SW480 (cell line): Measurements from ENCODE around the gene RHOBTB3.

Experiments
- DNase-seq: peaks from one replicate; pipeline ENCODE4 v3.0.0-alpha.2; 2016; ENCODE audit warnings: low spot score

Gene RHOBTB3

DNA sequence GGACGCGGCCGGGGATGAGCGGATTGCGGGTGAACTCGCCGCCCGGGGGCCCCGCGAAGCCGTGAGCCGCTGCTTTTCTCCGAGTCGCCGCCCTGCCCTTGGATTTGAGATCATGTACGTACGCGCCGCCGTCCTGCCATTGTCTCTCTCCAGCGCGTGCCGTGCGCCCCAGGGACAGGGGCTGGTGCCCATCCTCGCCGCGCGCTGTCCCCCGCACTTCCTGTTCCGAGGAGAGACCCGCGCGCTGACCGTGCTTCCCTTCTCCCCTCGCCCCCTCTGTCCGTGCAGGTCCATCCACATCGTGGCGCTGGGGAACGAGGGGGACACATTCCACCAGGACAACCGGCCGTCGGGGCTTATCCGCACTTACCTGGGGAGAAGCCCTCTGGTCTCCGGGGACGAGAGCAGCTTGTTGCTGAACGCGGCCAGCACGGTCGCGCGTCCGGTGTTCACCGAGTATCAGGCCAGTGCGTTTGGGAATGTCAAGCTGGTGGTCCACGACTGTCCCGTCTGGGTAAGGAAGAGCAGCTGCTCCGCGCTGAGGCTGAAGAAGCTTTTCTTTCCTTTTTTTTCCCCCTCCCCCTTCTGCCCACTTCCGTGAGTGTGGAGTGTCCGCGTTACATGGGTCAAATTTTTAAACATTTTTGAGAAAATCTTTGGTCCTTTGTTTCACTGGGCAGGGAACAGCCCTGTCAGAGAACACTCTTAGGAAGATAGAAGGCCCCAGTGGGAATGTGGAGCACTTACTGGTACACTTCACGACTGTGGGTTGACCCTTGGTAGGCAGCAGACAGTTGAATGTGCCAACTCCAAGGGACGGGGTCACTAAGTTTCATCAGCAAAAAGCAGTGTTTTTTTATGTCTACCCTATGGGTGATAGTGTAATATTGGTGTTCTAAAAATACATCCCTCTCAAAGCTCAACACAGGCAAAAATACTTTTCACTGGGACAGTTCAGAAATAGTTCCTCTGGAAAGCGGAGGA is 727 bp downstream of the RHOBTB3 start:
- DNase-seq = peak; percentile 70

DNA sequence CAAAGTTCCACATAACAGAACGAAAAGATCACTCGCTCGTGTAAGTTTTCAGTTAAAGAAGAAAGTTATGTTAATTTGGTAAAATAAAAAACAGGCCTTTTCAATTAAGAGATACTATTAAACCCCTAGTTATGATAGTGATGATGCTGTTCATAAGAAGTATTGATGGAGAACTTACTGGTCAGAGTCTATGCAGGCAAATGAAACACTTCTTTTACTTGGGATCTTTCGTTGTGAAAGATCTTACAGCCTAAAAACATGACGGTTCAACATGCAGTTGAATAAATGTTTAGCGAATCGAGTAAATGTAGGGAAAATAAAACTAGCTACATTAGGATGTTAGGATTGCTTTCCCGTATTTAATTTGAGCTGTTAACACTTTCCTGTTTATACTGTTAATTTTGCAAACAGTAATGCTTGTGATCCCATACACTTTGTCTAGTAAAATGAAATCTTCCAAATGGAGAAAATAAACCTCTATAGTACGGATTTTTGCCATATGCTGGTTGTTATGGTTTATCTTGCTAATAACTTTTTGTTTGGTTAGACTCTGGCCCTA is 2.0 kb downstream of the RHOBTB3 start:
- DNase-seq = no peak

- no peak for DNase-seq
These were observed 3.1 kb downstream of the RHOBTB3 start for GRCh38 chr5:95734187-95734586.

DNA sequence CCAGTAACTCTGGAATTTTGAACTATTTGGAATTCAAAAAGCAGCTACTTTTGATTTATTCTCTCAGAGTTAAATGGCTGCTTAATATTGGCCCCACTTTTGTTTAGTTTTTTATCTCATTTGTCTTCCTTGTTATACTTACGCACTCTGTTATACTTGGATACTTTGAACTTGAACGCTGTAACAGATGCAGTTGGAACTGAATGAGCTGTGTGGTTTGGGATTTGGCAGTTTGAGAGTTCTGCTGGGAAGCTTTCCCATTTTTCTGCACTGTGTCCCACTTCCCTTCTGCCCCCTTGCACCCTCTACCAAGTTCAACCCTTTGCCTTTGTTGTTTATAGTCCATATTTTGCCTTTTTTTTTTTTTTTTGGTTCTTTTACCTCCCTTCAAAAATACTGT is 3.8 kb downstream of the RHOBTB3 start:
- no peak for DNase-seq

GRCh38 chr5:95735406-95735805 is 4.3 kb downstream of the RHOBTB3 start:
- no peak for DNase-seq

DNA sequence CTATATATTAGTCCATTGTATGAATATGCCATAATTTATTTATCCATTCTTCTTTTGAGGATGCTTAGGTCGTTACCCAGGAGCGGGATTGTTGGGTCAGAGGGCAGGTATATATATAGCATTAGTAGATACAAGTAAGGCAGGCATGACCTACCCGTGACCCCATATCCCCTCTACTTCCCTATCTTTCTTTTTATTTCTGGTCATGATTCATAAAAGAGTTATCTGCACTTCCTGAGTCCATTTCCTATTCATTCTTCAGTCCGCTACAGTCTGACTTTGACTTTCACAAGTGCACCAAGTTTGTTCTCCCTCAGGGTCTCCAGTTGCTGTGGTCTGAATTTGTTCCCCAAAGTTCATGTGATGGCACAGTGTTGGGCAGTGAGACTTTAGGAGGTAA is 6.9 kb downstream of the RHOBTB3 start:
- no peak for DNase-seq

GRCh38 chr5:95738834-95739233 is 7.7 kb downstream of the RHOBTB3 start:
- DNase-seq = no peak

GRCh38 chr5:95739857-95740256 is 8.7 kb downstream of the RHOBTB3 start:
- no peak for DNase-seq

GRCh38 chr5:95741458-95741857 is 10.3 kb downstream of the RHOBTB3 start:
- no peak for DNase-seq

DNA sequence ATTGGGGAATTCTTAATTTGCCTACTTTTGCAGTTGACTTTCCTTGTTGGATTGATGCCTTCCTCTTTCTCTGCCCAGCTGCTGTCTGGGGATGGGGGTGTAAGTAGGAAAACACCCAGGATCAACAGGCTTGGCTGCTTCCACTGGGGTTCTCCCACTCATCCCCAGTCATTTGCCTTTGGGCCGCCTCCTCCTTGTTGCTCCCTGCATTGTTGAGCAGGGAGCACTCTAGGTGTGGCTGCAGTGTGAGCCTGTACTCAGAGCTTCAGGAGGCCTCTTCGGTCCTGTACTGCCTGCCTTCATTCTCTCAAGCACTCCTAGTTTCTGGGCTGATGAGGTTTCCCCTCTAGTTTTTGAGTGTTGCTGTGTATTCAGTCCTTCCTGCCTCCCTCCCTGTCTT is 12.1 kb downstream of the RHOBTB3 start:
- DNase-seq = no peak

- DNase-seq = no peak
These were observed 12.7 kb downstream of the RHOBTB3 start for GRCh38 chr5:95743877-95744276.

- DNase-seq = no peak
These were observed 15.1 kb downstream of the RHOBTB3 start for GRCh38 chr5:95746194-95746593.

DNA sequence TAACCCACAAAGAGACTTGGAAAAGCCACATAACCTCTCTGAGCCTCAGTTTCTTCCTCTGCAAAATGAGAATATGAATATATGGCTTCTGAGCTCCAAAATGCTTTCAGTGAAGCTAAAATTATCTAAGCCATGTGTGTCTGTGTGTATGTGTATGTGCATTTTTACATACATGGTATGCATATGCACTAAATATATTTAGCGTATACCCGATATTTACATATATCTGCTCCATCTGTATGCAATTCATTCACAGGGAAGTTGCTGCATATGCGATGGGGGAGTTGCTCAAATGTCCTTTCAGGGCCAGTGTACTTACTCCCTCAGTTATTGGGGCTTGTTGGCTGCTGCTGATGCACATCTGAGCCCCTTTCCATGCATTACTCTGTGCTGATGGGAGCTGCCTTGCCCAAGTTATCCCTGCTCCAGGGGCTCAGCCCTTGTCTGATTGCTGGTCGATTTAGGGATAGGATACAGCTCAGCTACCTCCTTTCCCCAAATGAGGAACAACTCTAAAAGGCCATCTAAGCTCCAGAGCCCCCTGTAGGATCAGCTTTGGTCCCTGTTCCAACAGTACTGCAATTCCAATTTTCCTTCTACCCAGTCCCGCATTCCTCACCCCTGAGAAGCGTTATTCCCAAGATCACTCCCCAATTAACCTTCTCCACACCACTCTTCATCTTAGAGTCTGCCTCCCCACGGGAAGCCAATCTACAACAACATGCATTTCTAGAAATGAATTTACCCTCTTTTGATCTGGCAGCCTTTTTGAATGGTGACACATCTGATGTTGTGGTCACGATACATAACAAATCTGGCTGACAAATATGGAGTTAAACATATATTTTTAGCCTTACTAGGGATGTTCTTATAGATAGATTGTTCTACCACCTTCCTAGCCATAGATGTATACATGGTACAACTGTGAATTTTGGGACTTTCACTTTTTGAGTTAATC is 15.9 kb downstream of the RHOBTB3 start:
- DNase-seq = no peak

DNA sequence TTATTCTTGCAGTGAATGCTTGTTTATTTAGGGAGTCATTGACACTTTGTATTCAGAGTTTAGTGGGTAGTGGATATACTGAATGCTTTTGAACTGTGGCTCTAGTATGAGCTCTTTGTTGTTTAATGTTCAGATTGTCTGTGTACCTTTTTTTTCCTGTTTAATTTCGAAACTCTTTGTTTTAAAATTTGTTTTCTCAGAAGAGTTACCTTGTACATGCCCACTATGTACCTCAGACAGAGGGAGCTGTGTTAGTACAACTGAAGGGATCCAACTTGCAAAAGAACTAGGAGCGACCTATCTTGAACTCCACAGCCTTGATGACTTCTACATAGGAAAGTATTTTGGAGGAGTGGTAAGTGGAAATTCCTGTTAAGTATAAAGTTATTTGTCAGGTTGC is 17.0 kb downstream of the RHOBTB3 start:
- DNase-seq = no peak

DNA sequence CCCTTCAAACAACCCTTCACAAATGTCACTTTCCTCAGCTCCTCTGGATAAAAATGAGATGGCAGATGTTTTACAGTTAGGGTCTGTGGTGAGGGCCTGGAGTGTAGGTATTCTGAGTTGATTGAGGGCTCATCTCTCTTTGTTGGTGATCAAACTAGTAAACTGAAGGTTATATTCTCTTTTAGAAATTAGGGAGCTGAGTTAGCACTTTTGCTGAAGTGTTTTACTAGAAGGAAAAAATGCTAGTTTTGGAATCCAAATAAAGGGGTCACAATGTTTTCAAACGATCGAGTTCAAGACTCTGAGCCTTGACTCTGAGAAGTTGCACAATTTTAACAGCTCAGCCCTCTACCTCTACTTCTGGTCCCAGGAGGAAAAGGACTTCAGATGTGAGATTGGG is 23.4 kb downstream of the RHOBTB3 start:
- DNase-seq = no peak

DNA sequence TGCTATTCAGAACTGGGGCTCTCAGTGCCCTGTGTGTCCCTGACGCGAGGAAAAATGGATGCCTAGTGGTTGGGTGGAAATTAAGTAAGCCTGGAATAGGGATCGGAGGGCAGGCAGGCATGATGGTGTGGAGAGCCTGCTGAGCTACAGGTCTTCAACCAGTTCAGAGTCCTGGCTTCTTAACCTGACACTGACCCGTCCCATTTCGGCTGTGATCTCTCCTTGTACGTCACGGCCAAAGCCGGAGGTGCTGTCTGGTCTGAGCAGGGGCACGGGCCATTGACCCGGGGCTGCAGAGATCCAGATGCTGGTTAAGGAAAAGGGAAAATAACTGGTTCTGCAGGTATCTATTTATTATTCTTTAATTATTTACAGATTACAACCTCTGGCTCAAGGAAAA is 27.9 kb downstream of the RHOBTB3 start:
- no peak for DNase-seq

DNA sequence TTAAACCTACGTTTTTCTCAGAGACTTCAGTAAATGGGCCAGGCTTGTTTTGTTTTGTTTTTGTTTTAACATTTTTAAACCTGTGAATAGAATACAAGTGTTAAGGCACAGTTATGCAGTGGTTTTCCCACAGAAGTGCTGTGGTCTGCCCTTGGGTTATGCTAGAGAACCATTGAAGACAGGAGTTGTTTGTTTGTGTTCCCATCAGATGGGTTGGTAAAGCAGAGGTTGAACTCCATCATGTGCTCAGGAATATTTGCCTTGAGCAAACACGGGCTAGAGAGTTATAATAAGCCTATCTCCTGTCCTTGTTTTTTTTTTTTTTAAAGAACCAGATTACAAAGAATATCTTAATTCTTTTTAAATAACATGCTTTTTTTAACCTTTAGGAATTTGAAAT is 28.5 kb downstream of the RHOBTB3 start:
- DNase-seq = peak; percentile 59

GRCh38 chr5:95760273-95761191 is 29.4 kb downstream of the RHOBTB3 start:
- peak; percentile 89 for DNase-seq

DNA sequence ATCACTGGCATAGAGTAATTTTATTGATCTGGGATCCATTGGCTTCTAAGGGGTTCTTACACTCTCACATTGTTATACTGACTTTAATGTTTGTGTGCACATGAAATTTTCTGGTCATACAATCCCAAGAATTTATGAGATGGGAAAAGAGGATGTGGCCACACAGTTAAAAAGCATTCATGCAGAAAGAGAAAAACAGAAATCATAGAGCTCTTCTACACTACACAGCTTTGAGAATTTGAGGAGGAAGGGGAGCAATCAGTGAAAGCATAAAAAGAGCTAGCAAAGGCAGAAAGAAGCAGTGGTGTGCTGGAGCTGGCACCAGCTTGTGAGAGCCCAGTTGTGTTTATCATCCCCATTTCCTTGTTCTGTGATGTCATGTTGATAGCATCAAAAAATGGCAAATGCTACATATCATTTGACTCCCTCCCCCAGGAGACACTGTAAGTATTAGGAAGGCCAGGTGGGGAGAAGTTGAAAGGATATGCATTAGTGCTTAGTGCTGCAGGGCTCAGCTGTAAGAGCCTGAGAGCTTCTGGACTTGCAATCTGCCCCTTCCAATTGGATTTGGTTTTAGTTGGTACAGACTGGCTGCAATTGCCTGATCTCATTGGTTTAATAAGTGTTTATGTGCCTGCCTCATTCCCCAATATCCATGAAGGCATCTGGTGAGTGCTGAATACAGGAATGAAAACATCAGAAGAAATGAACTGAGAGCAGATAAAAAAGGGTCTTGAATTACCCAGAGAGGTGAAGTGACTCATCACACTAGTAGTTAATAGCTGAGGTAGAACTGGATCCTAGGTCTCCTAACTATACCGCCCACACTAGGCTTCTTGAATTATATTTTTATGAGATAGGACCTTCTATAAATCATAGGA is 30.9 kb downstream of the RHOBTB3 start:
- DNase-seq = peak; percentile 55

DNA sequence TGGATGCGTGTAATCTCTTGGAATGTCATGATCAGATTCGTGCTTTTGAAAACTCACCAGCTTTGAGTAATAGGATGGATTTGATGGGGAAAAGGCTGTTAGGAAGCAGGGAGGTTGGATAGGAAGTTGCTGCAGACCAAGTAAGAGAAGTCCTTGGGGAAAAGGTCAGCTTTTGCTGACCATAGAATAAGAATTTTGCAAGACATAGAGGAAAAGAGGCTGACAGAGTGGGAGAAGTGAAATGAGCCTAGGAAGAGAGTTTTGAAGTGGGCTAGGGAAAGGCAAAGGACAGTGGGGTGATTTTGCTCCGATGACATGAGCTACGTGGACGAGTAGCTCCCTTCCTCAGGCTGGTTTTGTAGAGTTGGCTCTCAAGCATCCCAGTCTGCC is 31.5 kb downstream of the RHOBTB3 start:
- no peak for DNase-seq
